Mesenchymal stem cell (in vitro differentiated cells and primary cell): ENCODE data around the gene SLC9A3.

ENCODE experiments used
- DNase-seq: peaks from one replicate; pipeline ENCODE4 v3.0.0-alpha.2; 2013
- H2AFZ ChIP-seq: one replicate; pipeline ENCODE4 v1.6.1; 2013; ENCODE audit warnings: low read depth, mild to moderate bottlenecking, control low read depth, inconsistent platforms, low read length, moderate library complexity
- H2AK5ac ChIP-seq: 2 replicates; pipeline ENCODE4 v1.6.1; 2013; ENCODE audit warnings: low read length, moderate library complexity, mild to moderate bottlenecking, inconsistent platforms; ENCODE audit not compliant: severe bottlenecking
- H2BK120ac ChIP-seq: one replicate; pipeline ENCODE4 v1.6.1; 2013; ENCODE audit warnings: low read depth, mild to moderate bottlenecking, inconsistent platforms, low read length, moderate library complexity
- H2BK12ac ChIP-seq, 2 experiments: one replicate each; pipeline ENCODE4 v1.6.1; 2013; ENCODE audit warnings: inconsistent platforms in 2 of 2, low read length in 2 of 2, mild to moderate bottlenecking in 2 of 2, moderate library complexity in 2 of 2, control low read depth in 1 of 2
- H2BK15ac ChIP-seq: one replicate; pipeline ENCODE4 v1.6.1; 2013; ENCODE audit warnings: mild to moderate bottlenecking, low read depth, inconsistent platforms; ENCODE audit not compliant: poor library complexity, severe bottlenecking
- H2BK5ac ChIP-seq: 2 replicates; pipeline ENCODE4 v1.6.1; 2013; ENCODE audit warnings: low read depth, mild to moderate bottlenecking, low read length, control low read depth, inconsistent platforms; ENCODE audit not compliant: poor library complexity, severe bottlenecking
- H3K14ac ChIP-seq, 2 experiments: one replicate each; pipeline ENCODE4 v1.6.1; 2013; ENCODE audit warnings: inconsistent platforms in 2 of 2, low read length in 2 of 2, control low read depth in 1 of 2, mild to moderate bottlenecking in 1 of 2, moderate library complexity in 1 of 2
- H3K18ac ChIP-seq, 2 experiments: one replicate each; pipeline ENCODE4 v1.6.1; 2013; ENCODE audit warnings: inconsistent platforms in 2 of 2, low read length in 2 of 2, control low read depth in 1 of 2, low read depth in 1 of 2, mild to moderate bottlenecking in 1 of 2
- H3K23ac ChIP-seq, 2 experiments: one replicate each; pipeline ENCODE4 v1.6.1; 2013; ENCODE audit warnings: inconsistent platforms in 2 of 2, low read length in 2 of 2, mild to moderate bottlenecking in 2 of 2, moderate library complexity in 2 of 2, control low read depth in 1 of 2
- H3K27ac ChIP-seq: 2 replicates; pipeline ENCODE4 v1.5.1; 2013; ENCODE audit warnings: mild to moderate bottlenecking, moderate library complexity, low read length, control low read depth, inconsistent platforms; ENCODE audit not compliant: poor library complexity, severe bottlenecking
- H3K27me3 ChIP-seq, 2 experiments: 2 replicates each; pipeline versions ENCODE4 v1.6.1 to v1.7.0; 2013; ENCODE audit warnings: low read length in 2 of 2, mild to moderate bottlenecking in 2 of 2, moderate library complexity in 2 of 2, control low read depth in 1 of 2, inconsistent platforms in 1 of 2; ENCODE audit not compliant: control insufficient read depth in 1 of 2, insufficient read depth in 1 of 2
- H3K36me3 ChIP-seq, 2 experiments: 2 replicates each; pipeline versions ENCODE4 v1.6.1 to v1.7.0; 2013; ENCODE audit warnings: low read length in 2 of 2, control low read depth in 1 of 2, inconsistent platforms in 1 of 2, low read depth in 1 of 2, mild to moderate bottlenecking in 1 of 2; ENCODE audit not compliant: insufficient read depth in 2 of 2, control insufficient read depth in 1 of 2
- H3K4ac ChIP-seq, 2 experiments: one replicate each; pipeline ENCODE4 v1.6.1; 2013; ENCODE audit warnings: inconsistent platforms in 2 of 2, low read length in 2 of 2, mild to moderate bottlenecking in 2 of 2, moderate library complexity in 2 of 2, control low read depth in 1 of 2, low read depth in 1 of 2
- H3K4me1 ChIP-seq: 2 replicates; pipeline ENCODE4 v1.6.1; 2013; ENCODE audit warnings: low read depth, low read length, control low read depth; ENCODE audit not compliant: control insufficient read depth, insufficient read depth
- H3K4me2 ChIP-seq: 2 replicates; pipeline ENCODE4 v1.6.1; 2013; ENCODE audit warnings: low read length, mild to moderate bottlenecking, inconsistent platforms; ENCODE audit not compliant: poor library complexity, severe bottlenecking
- H3K4me3 ChIP-seq, 2 experiments: 2 replicates each; pipeline versions ENCODE4 v1.5.1 to v1.7.0; 2013; ENCODE audit warnings: low read length in 2 of 2, mild to moderate bottlenecking in 2 of 2, control low read depth in 1 of 2, low read depth in 1 of 2; ENCODE audit not compliant: insufficient read depth in 1 of 2
- H3K79me1 ChIP-seq: replicated peaks from 2 replicates; pipeline ENCODE4 v1.6.1; 2013; ENCODE audit warnings: mild to moderate bottlenecking, control low read depth, low read length, inconsistent platforms; ENCODE audit not compliant: poor library complexity, severe bottlenecking
- H3K9ac ChIP-seq: 2 replicates; pipeline ENCODE4 v1.7.0; 2013; ENCODE audit warnings: mild to moderate bottlenecking, low read length, moderate library complexity
- H3K9me3 ChIP-seq: 2 replicates; pipeline ENCODE4 v1.7.0; 2013; ENCODE audit warnings: mild to moderate bottlenecking, low read length; ENCODE audit not compliant: control insufficient read depth
- H4K8ac ChIP-seq: one replicate; pipeline ENCODE4 v1.6.1; 2013; ENCODE audit warnings: inconsistent platforms, mild to moderate bottlenecking, low read length, moderate library complexity
- H4K91ac ChIP-seq: one replicate; pipeline ENCODE4 v1.6.1; 2013; ENCODE audit warnings: mild to moderate bottlenecking, low read length, inconsistent platforms
- WGBS: methylation state at CpG from one replicate; pipeline ENCODE4 v1.1.7; 2013; ENCODE audit warnings: mixed read lengths; 5-methylcytosine and 5-hydroxymethylcytosine counted together

The SLC9A3 gene

DNA sequence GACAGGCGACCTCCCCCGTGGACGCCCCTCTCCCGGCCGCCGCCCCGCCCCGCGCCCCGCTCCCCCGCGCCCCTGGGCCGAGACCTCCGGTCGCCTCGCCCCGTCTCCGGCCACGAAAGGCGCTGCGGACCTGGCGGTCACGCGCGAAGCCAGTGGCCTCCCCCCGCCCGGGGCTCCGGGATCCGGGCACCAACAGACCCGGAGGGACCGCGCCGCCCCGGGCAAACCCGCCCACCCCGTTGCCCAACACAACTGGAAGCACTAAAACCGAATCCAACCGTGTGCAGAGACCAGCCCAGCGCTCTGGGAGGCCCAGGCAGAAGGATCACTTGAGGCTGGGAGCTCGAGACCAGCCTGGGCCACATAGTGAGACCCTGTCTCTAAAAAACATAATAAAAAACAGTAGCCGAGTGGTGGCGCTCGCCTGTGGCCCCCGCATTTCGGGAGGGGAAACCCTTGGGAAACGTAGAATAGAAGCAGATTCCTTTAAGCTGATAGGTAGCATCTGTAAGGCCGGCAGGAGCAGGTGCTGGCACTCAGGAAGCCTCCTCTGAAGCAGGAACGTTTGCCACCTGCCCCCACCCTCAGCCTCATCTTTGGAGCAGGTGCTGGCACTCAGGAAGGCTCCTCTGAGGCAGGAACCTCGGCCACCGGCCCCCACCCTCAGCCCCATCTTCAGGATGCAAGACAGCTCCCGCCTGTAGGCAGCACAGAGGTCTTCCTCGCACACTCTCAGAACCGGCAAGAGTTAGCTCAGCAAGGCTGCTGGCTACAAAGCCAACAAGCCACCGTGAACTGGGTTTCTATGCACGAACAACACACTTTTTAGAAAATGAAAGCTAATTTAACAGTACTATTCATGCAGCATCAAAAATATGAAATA, 4.6 kb upstream of the SLC9A3 start:
- no peak overlapping the region for H3K4me2 ChIP-seq
- no peaks in the 10 kb centered on the region for H3K79me1 ChIP-seq
- H3K27me3 ChIP-seq, result peaks cover 80 to 88% of the 10 kb centered on the region in 2 experiments
- H2BK15ac ChIP-seq, result no peak overlapping the region
- H4K8ac ChIP-seq, result no peak overlapping the region
- no peak overlapping the region for H2BK12ac ChIP-seq
- no peak overlapping the region for H2AK5ac ChIP-seq
- H4K91ac ChIP-seq, result no peak overlapping the region
- no peaks in the 10 kb centered on the region for H3K36me3 ChIP-seq
- no peak overlapping the region for H3K23ac ChIP-seq
- H2AFZ ChIP-seq, result no peak overlapping the region
- H2BK5ac ChIP-seq, result no peak overlapping the region
- H3K18ac ChIP-seq, result no peak overlapping the region
- no peaks in the 10 kb centered on the region for H3K9me3 ChIP-seq
- H3K14ac ChIP-seq, result no peak overlapping the region
- H3K4me1 ChIP-seq, result peaks cover 6% of the 10 kb centered on the region
- H3K9ac ChIP-seq, result no peak overlapping the region
- WGBS, result 32% methylated on average over 46 of the region's 55 CpGs
- no peak for DNase-seq
- H3K4ac ChIP-seq, result no peak overlapping the region
- H3K4me3 ChIP-seq, result no peak overlapping the region
- H2BK120ac ChIP-seq, result no peak overlapping the region
- no peak overlapping the region for H3K27ac ChIP-seq

DNA sequence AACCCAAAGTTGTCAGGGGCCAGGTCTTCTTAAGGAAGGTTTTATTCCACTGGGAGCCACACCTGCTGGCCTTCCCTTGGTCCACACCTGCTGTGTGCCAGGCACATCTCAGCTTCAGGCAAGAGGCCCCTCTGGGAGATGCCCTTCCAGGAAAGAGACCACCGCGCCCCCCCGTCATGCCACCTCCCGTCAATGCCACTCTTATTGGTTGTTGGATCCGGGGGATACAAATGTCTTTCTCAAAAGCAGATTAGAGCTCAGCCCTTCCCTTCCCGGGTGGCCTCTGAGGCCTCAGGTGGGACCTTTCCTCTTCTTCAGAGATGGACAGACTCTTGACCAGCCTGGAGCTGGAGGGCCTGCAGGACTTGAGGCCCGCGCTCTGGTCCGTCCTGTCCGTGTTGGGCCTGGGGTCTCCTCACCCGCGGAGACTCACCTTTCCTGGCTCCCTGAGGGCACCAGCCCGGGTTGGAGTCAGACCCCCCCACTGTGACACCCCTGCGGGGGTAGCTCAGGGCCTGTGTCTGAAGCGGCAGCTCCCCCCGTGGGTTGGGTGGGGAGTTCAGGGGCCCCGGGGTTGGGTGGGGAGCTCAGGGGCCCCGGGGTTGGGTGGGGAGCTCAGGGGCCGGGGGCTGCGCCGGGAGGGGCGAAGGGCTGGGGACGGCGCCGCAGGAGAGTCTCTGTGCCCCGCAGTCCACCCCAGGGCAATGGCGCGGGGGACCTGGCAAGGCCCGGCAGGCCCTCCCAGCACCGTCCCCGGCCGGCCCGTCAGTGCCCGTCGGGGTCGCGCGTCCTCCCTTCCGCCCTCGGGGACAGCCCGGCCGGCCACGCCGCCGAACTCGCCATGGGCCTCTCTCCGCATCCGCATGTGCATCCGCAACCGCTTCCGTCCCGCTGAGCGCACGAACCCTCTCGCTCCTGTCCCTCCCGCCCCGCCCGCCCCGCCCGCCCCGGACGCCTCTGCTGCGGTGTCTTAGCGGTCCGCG, 3.7 kb upstream of the SLC9A3 start:
- Histone ChIP-seq H3K14ac (no peak overlapping the region), H3K4me3 (no peak overlapping the region), H2BK12ac (no peak overlapping the region), H4K91ac (no peak overlapping the region), H3K79me1 (no peaks in the 10 kb centered on the region), H3K36me3 (no peaks in the 10 kb centered on the region), H3K27ac (no peak overlapping the region), H3K4ac (no peak overlapping the region), H3K18ac (no peak overlapping the region), H3K27me3 (peaks cover 78 to 88% of the 10 kb centered on the region in 2 experiments), H3K4me2 (no peak overlapping the region), H3K9me3 (no peaks in the 10 kb centered on the region), H3K9ac (no peak overlapping the region), H3K23ac (no peak overlapping the region), H2BK5ac (no peak overlapping the region), H2BK15ac (no peak overlapping the region), H2BK120ac (no peak overlapping the region), H2AK5ac (no peak overlapping the region), H2AFZ (no peak overlapping the region), H3K4me1 (peaks cover 8% of the 10 kb centered on the region), H4K8ac (no peak overlapping the region)
- WGBS, result 54% methylated on average over 25 of the region's 66 CpGs
- DNase-seq, result no peak

DNA sequence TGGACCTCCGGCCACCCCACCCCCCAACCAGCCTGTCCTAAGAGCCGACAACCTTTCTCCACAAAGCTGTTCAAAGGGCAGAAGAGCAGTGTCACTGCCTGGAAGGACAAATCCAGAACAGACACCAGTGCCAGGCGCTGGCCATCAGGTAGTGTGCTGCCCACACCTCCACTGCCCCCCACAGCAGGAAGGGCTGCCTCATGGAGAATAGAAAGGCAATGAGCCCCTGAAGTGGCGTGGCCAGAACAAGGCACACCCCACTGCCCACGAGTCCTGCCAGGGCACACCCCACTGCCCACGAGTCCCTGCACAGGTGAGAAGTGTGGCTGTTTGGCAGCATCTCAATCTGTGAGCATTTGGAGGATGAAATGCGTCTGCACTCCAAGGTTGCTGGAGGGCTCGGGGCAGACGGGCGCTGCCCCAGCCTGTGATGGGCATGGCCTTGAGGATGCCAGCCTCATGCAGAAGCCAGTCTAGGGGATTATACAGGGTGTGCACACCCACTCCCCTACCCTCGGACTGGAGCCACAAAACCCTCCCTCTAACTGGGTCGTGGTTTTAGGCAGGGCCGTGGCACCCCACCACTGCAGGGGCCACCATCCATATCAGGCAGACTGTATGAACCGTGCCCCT, 2.3 kb upstream of the SLC9A3 start:
- no peak overlapping the region for H2AK5ac ChIP-seq
- 89% methylated on average over 13 of the region's 14 CpGs for WGBS
- H3K4ac ChIP-seq, result no peak overlapping the region
- peaks cover 8% of the 10 kb centered on the region for H3K4me1 ChIP-seq
- no peak overlapping the region for H3K27ac ChIP-seq
- H3K4me3 ChIP-seq, result no peak overlapping the region
- no peak overlapping the region for H4K91ac ChIP-seq
- peaks cover 82 to 86% of the 10 kb centered on the region in 2 experiments for H3K27me3 ChIP-seq
- H3K9me3 ChIP-seq, result no peaks in the 10 kb centered on the region
- H2BK12ac ChIP-seq, result no peak overlapping the region
- H3K4me2 ChIP-seq, result no peak overlapping the region
- H2BK5ac ChIP-seq, result no peak overlapping the region
- H3K23ac ChIP-seq, result no peak overlapping the region
- no peak overlapping the region for H2BK120ac ChIP-seq
- H3K18ac ChIP-seq, result no peak overlapping the region
- H2BK15ac ChIP-seq, result no peak overlapping the region
- no peak overlapping the region for H2AFZ ChIP-seq
- no peak overlapping the region for H4K8ac ChIP-seq
- H3K14ac ChIP-seq, result no peak overlapping the region
- DNase-seq, result no peak
- H3K79me1 ChIP-seq, result no peaks in the 10 kb centered on the region
- H3K9ac ChIP-seq, result no peak overlapping the region
- H3K36me3 ChIP-seq, result no peaks in the 10 kb centered on the region
